Measurements from ENCODE around the gene STAB2. TPM values are rescaled to one million over a fixed set of nuclear protein-coding genes. Genes with fewer than 3 reads are reported as not detected.

STAB2 gene
- total and polyA plus RNA-seq, 3 donors from 2014 or later: 1.7 to 15.8 (median 2.7) TPM

DNA sequence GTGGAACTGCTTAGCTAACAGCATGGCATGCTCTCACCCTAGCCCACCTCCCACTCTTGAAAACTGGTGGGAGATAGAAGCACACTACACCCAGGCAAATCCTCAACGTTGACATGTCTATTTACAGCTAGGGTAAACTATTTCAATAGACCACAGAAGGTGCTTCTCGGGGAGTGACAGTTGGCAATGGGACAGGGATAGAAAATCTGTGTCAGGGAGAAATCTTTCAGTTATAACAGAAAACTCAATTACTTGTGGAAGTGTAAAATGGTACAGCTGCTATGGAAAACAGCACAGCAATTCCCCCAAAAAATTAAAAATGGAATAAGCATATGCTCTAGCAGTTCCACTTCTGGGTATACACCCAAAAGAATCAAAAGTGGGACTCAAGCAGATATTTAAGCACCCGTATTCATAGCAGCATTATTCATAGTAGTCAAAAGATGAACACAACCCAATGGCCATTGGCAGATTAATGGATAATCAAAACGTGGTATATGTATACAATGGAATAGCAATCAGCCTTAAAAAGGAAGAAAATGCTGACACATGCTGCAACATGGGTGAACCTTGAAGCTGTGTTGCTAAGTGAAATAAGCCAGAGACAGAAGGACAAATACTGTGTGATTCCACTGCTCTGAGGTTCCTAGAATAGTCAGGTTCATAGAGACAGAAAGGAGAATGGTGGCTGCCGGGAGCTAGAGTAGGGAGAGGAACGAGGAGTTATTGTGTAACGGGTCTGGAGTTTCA is 92.5 kb downstream of the STAB2 start:
- no peak for DNase-seq
- Histone ChIP-seq H3K4me1 (peaks cover 5% of the 10 kb centered on the region), H3K9me3 (no peaks in the 10 kb centered on the region), H3K27me3 (no peaks in the 10 kb centered on the region), H3K27ac (no peak overlapping the region), H3K4me3 (no peak overlapping the region), H3K36me3 (ENCODE audit: low read depth, missing control alignments) (no peaks in the 10 kb centered on the region)
- no peak for TF ChIP-seq POLR2A (IDR thresholded peaks at IDR 0.05)
- TF ChIP-seq, protein P1, sequence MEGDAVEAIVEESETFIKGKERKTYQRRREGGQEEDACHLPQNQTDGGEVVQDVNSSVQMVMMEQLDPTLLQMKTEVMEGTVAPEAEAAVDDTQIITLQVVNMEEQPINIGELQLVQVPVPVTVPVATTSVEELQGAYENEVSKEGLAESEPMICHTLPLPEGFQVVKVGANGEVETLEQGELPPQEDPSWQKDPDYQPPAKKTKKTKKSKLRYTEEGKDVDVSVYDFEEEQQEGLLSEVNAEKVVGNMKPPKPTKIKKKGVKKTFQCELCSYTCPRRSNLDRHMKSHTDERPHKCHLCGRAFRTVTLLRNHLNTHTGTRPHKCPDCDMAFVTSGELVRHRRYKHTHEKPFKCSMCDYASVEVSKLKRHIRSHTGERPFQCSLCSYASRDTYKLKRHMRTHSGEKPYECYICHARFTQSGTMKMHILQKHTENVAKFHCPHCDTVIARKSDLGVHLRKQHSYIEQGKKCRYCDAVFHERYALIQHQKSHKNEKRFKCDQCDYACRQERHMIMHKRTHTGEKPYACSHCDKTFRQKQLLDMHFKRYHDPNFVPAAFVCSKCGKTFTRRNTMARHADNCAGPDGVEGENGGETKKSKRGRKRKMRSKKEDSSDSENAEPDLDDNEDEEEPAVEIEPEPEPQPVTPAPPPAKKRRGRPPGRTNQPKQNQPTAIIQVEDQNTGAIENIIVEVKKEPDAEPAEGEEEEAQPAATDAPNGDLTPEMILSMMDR (IDR thresholded peaks at IDR 0.05): no peak
- WGBS, 2 donors: 68 to 85% methylated on average over 7 of the region's 7 CpGs
- intact Hi-C loops (cut with DNase I; ENCODE audit: low total_unique reads): no loop called here

DNA sequence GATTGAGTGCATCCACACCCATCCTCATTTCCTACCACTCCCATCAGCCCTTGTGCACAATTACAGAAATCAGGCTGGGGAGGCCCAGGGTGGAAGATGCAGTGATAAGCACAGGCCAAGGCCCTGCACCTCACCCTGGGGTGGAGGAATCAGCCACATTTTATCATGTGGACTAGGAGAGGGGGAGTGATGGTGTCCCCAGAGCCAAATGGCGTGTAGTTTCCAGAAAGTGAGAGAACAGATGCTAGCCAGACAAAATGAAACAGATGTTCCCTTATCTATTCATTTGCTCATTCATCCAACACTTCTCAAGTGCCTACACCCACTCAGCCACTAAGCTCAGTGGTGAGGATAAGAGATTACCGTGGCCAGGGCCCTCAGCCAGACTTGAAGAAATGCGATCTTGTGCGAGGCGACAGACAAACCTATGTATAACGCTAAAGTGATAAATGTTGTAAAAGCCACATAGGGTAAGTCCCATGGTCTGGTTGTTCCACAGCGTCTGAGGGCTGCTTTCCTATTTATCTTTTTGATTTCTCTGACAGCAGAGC is 93.6 kb downstream of the STAB2 start:
- H3K9me3 ChIP-seq: no peaks in the 10 kb centered on the region
- 33 to 40% methylated on average over 7 of the region's 7 CpGs for WGBS, 2 donors
- H3K4me1 ChIP-seq: peaks cover 5% of the 10 kb centered on the region
- H3K27me3 ChIP-seq: no peaks in the 10 kb centered on the region
- TF ChIP-seq, protein P1 (IDR thresholded peaks at IDR 0.05): no peak
- TF ChIP-seq POLR2A (IDR thresholded peaks at IDR 0.05): no peak
- H3K36me3 ChIP-seq (ENCODE audit: low read depth, missing control alignments): no peaks in the 10 kb centered on the region
- DNase-seq: peak; percentile 36
- peak overlapping the region in 1 of 2 donors; percentile 36 for H3K27ac ChIP-seq
- intact Hi-C loops (cut with DNase I; ENCODE audit: low total_unique reads): no loop called here
- no peak overlapping the region for H3K4me3 ChIP-seq

DNA sequence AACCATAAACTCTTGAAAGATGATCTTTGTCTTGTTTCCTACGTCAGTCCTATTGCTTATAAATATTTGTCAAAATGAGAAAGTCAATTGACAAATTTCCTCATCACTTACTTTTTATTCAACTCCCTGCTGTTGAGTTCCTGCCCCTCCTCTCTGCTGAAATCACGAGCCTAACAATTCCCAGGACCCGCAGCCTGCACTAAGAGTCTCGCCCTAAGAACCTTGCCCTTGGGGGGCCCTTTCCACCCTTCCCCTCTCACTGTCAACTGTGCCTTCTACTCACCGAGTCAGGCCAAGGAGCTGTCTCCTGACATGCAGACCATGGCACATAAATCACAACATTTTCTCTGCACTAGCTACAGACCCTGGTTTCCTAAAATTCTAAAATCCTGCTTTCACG is 99.0 kb downstream of the STAB2 start:
- intact Hi-C loops (cut with DNase I; ENCODE audit: low total_unique reads): no loop called here
- no peak for TF ChIP-seq POLR2A (IDR thresholded peaks at IDR 0.05)
- TF ChIP-seq, protein P1 (IDR thresholded peaks at IDR 0.05): no peak
- no peak overlapping the region for H3K27ac ChIP-seq
- no peaks in the 10 kb centered on the region for H3K27me3 ChIP-seq
- no peaks in the 10 kb centered on the region for H3K9me3 ChIP-seq
- no peaks in the 10 kb centered on the region for H3K4me1 ChIP-seq
- no peak overlapping the region for H3K4me3 ChIP-seq
- DNase-seq: no peak
- H3K36me3 ChIP-seq (ENCODE audit: low read depth, missing control alignments): no peaks in the 10 kb centered on the region
- WGBS, 2 donors: 80 to 84% methylated on average over 6 of the region's 6 CpGs

DNA sequence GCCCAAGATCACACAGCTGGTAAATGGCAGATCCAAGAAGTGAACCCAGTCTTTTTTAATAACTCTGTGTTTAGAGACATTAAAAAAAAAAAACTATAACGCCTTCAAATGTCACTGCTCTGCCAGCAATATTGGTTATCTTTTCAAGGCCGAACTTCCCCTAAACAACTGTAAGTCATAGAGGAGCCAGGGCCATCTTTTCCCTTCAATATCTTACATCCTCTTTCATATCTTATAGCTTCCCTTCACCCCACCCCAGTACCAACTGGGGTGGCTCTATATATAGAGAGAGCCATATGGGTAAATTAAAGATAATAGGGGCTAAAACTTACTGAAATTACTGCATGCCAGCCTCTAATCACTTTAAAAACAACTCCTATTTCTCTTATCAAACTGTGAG is 100.2 kb downstream of the STAB2 start:
- no peaks in the 10 kb centered on the region for H3K9me3 ChIP-seq
- DNase-seq: no peak
- H3K4me1 ChIP-seq: no peaks in the 10 kb centered on the region
- H3K27ac ChIP-seq: no peak overlapping the region
- no peaks in the 10 kb centered on the region for H3K36me3 ChIP-seq (ENCODE audit: low read depth, missing control alignments)
- TF ChIP-seq POLR2A (IDR thresholded peaks at IDR 0.05): no peak
- TF ChIP-seq, protein P1 (IDR thresholded peaks at IDR 0.05): no peak
- no peak overlapping the region for H3K4me3 ChIP-seq
- intact Hi-C loops (cut with DNase I; ENCODE audit: low total_unique reads): no loop called here
- H3K27me3 ChIP-seq: no peaks in the 10 kb centered on the region
- WGBS, 2 donors: 42 to 81% methylated on average over 2 of the region's 2 CpGs
